ENCODE data around the gene TRIM34.

- no peak for TF ChIP-seq CTCF (optimal IDR thresholded peaks at IDR 0.05 in 1 of 3, IDR thresholded peaks at IDR 0.05 in 1 of 3, conservative IDR thresholded peaks at IDR 0.05 in 1 of 3; ENCODE audit: extremely low read depth in 1 of 3, insufficient read depth in 2 of 3, low read length in 3 of 3)
- no peak for TF ChIP-seq EZH2 (IDR thresholded peaks at IDR 0.05; ENCODE audit: low read length)
These were observed 49.6 kb downstream of the TRIM34 start for GRCh38 chr11:5674391-5674790.

All from keratinocyte (primary cell).